Raji (cell line): ENCODE results near the gene KRT86.

ENCODE experiments used
- POLR2A ChIP-seq: IDR thresholded peaks from 2 replicates; pipeline ENCODE4 v1.6.1; 2011; ENCODE audit warnings: low read depth, low read length, control low read depth; ENCODE audit not compliant: insufficient read depth

Gene KRT86

DNA sequence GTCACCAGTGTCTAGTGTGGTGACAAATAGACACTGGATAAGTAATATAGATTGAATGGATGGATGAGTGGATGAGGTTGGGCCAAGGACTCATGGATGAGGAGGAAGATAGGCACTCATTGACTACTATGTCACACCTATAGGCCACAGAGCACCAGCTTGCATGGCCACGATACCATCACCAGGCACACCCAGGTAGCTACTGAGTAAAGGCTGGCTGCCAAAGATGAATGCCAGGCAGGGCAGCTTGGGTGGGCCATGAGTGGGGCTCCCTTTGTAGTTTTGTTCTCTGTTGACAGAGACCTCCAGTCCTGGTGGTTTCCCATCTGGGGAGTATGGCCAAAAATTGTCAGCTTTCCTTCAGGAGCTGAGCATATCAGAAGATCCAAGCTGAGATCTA is 57.9 kb downstream of the KRT86 start:
- no peak for TF ChIP-seq POLR2A

DNA sequence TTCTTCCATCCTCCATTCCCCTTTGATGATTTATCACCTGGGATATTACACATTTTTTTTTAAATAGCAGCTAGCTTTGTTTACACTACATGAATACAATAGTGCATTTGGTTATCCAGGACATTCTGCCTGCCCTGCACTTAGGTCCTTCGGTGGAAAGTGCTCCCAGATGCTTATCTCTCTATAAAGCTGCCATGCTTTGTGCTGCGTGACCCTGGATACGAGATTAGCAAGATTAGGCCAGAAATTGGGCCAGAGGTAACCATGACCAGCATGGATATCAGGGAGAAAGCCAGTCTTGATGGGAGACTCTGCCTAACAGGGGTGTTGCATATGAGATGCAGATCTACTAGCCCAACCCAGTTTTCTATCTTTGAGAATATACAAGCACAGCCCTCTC is 58.9 kb downstream of the KRT86 start:
- TF ChIP-seq POLR2A: no peak

DNA sequence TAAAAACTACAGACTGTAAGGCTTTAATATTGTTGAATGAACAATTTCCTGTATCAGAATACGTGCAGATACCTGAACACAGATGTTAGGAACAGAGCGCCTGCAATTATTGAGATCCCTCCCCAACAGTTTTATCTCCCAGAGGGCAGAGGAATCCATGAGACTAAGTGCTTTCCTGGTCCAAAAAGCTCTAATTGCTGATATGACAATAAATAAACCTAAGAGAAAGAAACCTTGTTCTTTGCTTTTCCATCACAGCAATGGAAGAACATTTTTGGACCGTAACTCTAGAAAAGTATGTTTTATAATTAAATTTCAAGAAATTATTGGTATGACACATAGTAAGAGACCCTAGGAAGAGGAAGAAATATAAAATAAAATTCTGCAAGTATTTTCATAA is 59.7 kb downstream of the KRT86 start:
- TF ChIP-seq POLR2A: no peak

DNA sequence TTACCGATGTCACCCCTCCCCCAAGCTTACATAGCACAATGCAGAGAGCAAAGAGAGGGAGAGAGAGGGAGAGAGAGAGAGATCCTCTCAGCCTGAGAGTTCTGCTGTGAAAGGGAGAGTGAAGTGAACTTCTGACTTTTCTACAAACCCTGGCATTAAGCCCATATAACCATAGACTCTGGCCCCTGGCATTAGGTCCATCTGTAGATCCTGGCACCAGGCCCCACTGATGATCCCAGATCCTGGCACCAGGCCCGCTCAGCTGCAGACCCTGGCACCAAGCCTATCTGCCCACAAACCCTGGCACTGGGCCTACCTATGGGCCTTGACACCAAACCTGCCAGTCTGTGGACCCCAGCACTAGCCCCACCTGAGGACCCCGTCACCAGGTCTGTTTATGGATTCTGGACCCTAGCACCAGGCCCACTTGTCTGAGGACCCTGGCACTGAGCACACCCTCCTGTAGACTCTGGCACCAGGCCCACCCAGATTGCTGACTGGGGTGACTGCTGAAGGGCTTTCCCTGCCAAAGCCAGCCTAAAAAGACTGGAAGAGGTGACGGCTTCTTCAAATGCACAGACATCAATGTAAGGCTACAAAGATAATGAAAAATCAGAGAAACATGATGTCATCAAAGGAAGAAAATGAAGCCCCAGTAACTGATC is 61.3 kb downstream of the KRT86 start:
- TF ChIP-seq POLR2A: no peak

DNA sequence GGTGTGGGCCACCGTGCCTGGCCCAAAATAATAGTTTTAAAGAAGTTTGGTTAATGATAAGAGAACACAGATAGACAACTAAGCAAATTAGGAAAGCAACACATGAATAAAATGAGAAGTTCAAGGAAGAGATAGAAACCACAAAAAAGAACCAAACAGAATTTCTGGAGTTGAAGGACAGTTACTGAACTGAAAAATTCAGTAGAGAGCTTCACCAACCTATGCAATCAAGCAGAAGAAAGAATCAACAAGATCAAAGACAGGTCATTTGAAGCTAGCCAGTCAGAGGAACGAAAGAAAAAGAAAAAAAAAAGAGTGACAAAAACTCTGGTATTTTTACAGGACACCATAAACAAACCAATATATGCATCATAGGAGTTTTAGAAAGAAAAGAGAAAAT is 62.2 kb downstream of the KRT86 start:
- TF ChIP-seq POLR2A: no peak

DNA sequence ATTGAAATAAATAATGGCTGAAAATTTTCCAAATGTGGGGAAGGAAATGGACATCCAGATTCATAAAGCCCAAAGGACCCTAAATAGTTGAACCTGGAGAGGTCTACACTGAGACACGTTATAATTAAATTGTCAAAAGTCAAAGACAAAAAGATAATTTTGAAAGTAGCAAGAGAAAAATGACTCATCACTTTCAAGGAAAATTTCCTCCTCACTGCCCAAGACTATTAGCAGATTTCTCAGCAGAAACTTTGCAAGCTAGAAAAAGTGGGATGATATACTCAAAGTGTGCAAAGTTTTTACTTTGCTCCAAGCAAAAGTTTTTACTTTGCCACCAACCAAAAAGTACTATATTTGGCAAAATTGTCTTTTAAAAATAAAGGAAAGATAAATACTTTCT is 62.6 kb downstream of the KRT86 start:
- no peak for TF ChIP-seq POLR2A

DNA sequence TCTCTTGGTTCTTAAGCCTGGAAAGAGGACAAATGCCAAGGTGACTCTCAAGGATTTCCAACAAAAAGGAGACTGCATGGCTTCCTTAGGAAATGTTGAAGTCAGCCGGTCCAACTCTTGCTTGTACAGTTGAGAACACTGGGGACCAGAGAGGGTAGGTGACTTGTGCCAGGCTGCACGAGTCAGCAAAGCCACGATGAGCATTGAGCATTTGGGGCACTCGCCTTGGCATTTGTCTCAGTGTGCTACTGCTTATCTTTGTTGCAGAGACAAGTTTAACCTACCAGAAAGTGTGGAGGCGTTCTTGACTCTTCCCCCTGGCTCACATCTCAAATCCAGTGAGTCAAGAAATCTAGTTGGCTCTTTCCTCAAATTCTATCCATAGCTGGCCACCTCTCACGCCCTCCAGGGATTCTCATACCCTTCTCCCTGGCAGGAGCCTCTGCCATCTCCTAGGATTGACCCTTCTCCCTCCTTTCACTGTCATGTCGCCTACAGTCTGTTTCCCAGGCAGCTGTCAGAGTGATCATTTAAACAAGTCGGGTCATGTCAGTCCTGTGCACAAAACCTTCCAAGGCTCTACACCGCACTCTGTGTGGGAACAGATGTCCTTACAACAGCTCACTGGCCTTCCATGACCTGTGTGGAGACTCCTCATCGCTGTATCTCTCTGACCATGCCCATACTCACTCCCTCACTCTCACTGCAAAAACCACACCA is 64.0 kb downstream of the KRT86 start:
- TF ChIP-seq POLR2A: no peak

DNA sequence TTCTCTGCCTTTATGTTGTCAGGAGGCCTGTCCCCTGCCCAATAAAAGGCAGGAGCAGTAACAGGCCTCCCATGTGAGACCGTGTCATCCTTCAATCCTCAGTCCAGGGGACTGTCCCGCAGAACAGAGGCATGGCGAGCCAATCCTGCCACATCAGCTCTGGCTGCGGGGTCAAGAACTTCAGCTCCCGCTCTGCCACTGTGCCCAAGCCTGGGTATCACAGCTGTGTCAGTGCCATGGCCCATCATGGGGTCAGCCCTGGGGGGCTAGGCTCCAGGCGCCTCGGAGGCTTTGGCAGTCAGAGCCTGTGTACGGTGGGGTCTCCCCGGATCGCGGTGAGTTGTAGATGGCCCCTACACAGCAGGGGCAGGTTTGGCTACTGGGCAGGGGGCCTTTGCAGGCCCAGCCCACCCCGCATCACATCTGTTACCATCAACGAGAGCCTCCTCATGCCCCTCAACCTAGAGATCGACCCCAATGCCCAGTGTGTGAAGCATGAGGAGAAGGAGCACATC is 66.7 kb downstream of the KRT86 start:
- TF ChIP-seq POLR2A: no peak

DNA sequence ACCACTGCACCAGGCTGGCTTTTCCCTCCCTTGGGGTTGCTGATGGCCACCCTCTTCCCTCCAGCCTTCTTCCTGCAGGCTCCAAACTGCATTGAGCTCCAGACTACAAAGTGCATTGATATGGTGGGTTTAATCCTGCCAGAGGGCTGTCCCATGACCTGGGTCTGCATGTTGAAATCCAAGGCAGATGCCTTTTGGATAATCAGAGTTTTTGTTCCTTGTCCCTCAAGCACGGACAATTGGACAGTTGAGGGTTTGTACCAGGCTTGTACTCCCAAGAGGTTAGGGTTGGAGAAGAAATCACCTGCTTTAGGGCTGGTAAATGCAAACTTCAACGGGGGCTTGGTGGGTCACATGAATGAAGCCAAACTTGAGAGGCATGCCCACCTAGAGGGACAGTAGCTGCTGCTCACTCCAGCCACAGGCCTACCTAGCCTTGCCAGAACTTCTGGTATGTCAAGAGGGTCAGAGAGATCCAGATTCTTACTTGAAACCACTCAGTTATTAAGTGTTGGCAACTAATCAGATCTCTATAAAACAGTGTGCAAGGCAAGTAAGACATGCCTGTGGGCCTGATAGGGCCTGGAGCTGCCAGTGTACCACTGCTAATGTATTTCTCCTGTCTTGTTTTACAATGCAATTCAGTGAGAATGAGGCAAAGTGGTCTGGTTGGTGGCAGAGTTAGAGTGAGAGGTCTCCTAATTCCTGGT is 68.5 kb downstream of the KRT86 start:
- TF ChIP-seq POLR2A: no peak

DNA sequence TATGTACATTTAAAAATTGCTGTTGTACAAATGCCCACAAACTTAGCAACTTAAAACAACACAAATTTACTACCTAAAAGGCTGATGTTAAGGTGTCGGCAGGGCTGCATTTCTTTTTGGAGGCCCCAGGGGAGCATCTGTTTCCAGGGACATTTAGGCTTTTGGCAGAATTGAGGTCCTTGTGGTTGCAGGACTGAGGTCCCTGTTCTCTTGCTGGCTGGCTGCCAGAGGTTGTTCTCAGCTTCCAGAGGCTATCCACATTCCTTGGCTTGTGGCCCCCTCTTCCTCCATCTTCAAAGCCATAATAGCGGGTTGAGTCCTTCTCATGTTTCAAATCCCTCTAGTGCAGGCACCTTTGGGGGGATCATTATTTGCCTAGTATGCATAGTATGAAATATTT is 69.1 kb downstream of the KRT86 start:
- no peak for TF ChIP-seq POLR2A

DNA sequence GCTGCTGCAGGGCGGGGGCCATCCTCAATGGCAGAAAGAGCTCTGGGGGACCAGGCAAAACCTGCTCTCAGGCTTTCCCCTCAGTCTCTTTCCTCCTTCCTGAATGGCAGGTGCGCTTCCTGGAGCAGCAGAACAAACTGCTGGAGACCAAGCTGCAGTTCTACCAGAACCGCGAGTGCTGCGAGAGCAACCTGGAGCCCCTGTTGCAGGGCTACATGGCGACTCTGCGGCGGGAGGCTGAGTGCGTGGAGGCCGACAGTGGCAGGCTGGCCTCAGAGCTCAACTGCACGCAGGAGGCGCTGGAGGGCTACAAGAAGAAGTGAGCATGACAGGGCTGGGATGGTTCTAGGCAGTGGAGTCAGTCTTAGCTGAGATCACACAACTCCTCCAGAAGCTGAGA is 69.7 kb downstream of the KRT86 start:
- TF ChIP-seq POLR2A: no peak

DNA sequence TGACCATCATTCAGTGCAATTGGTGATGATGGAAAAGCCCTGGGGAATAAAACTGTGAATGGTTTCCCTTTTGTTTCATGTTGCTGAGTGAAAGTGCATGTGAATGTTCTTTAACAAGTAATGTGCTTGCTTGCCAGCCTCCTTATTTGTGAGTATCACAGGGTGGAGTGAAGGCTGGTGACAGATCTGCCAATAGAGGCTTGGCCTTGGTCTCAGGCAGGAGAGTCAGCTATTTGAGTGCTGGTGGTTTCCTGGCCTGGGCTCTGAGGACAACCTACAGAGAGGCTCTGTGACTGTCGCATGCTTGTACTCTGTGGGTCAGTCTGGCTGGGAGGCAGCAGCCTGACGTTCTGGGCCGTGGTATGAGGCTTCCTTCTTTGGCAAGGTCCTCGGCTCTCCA is 72.1 kb downstream of the KRT86 start:
- no peak for TF ChIP-seq POLR2A

DNA sequence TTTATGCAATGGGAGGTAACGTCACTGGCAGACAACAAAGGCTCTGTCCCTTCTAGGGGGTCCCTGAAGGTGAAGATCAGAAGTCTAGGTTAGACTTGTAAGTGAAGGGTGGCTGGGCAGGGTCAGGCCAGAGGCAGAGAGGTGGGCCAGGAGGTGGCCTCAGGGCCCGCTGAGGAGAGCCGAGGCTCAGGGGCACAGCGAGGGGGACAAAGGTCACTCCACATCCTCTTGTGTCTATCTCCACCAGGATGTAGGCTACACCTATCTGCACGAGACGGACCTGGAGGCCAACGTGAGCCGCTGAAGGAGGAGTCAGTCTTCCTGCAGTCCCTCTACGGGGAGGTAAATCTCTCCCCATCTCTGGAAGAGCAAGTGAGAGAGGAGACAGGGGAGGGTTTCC is 72.6 kb downstream of the KRT86 start:
- TF ChIP-seq POLR2A: no peak

DNA sequence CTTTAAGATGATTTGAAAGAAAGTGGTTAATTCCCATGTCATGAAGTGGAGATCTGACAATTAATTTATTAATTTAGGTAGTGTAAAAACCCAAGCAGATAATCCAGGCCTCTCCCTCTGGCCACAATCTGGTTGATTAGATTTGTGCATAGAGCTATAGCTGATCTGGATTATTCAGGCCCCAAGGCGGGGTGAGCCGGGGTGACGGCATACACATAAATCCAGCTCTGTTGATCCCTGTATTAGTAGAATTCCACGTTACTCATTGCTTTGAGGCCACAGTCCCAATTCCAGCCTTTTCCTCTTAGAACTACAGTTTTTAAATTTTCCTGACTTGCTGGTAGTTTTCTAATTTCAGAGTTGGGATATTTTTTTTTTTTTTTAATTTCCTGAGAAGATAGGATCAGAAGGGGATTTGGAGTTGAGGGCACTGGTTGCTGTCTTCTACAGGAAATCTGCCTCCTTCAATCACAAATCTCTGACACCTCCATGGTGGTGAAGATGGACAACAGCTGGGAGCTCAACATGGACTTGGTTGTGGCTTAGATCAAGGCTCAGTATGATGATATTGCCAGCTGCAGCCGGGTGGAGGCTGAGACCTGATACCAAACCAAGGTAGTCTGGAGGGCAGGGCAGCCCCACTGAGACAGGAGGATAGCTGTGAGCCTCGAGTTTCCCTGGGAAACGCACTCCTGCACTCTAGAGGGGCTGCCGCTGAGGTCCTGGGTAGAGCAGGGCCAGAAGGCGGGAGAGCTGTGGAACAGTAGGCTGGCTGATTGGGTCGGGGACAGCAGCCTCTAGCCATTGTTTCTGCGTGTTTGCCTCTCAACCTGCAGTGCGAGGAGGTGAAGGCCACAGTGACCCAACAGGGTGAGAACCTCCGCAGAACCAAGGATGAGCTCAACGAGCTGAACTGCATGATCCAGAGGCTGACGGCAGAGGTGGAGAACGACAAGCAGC is 73.4 kb downstream of the KRT86 start:
- no peak for TF ChIP-seq POLR2A

DNA sequence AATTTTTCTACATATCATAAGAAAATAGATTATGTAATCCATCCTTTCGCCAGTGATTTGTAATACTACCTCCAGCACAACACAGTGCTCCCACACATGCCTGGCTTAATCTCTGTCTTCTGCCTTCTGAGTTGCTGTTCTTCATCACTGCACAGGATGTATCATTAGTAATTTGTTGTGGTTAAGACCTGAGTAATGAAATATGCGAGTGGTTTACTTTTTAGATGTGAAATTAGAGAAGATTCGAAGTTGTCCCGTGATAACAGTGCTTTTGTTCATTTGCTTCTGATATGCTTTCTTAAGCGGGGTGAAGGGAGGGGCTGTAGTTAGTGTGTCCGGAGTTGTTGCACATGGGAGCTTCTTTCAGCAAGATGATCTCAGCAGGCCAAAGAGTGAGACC is 74.8 kb downstream of the KRT86 start:
- TF ChIP-seq POLR2A: no peak
